NCI-H1417 treated with DMSO at 0.1 percent for 48 hours (cell line): ENCODE data around the gene TIMM17A.

Experiments
- DNase-seq: peaks from one replicate; lab custom pipeline; 2025; lab: John Stamatoyannopoulos, UW

The TIMM17A gene

DNA sequence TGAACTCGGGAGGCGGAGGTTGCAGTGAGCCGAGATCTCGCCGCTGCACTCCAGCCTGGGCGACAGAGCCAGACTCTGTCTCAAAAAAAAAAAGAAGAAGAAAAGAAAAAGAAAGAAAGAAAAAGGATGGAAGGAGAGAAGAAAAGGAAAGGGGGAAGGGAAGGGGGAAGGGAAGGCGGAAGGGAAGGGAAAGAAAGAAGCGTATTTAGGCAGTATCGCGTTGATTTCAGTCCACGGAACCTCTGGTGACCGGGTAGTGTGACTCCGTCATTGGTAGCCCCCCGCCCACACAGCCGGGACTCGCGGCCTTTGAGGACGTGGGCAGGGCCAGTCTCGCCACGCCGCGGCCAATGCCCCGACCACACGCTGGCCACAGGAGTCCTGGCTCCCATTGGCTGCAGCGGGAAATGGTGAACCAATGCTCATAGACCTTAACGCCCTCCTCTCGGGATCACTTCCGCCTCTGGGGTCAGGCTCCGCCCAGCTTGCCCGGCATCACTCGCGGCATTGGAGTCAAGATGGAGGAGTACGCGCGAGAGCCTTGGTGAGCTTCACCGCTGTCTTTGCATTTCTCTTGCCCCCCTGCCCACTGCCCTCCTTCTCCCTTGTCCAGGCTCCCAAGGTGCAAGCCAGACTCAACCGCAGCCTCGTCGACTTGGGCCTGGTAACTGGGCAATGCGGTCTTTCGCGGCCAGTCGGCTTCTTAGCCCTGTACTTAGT, at the start of gene TIMM17A:
Gene TIMM17A (plus strand): TSS at position 495 of the 720 bp plus-strand sequence. CDS start 24 bp downstream, at position 519.
- peak; percentile 81 for DNase-seq

DNA sequence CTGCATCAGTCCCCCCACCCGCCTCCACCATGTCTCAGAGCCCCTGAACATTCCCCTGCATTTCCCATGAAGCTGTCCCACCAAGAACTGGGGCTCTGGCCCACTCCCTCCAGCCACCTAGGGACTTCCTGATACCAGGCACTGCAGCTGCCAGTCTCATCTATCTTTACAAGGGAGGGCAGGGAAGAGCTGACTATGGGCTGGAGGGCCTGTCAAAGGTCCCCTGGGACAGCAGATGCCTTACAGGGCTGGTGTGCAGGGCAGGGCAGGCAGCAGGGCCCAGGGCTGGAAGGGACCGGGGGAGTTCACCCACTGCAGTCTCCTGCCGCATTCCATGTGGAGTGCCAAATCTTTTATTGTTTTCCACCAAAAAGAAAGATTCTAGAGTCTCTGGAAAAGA, 49.0 kb upstream of the TIMM17A start:
- DNase-seq: no peak

DNA sequence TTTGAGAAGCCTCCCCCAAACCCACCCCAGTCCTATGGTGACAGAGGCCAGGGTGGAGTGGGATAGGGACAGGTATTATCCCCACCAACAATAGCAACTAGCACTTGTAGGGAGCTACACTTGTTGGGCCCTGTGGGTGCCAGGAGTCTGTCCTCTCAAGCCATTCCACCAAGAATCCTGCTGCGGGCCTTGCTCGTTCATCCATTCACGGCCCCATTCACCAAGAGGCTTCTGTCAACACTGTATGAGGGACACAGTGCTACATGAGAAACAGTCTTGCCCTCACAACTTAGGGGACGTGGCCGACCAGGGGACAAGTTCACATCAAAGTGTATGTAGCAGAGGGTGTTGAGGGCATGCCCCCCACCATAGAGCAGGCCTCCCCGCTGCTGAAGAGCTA, 47.7 kb upstream of the TIMM17A start:
- no peak for DNase-seq

DNA sequence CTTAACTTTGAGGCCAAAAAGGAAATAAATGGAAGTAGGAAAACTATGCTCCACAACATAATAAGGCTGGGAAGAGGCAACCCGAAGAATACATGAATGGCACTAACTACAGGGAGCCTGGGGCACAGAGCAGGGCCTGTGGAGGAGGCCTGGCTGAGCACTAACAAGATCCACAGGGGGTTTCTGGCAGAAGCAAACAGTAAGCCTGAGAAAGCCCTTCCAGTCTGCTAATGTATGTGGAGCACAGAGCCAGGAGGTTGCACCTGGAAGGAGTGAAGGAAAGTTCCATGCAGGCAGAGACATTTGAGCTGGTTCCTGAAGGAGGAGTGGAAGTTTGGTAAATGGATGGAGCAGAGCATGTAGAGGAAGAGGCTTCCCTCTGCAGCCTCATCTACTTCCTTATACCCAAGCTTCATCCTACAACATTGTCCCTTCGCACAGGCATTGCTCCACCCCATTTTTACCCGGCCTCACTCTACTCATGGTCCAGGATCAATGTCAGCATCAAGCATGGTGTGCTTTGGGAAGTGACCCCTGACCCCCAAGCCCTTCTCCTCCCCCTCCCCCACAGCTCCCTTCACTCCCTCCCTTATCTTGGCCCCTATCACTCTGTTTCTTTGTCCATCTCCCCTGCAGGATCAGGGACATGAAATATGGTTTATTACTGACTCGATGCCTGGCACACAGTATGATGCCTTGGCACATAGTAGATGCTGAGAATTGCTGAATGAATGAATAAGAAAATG, 43.3 kb upstream of the TIMM17A start:
- DNase-seq: no peak

DNA sequence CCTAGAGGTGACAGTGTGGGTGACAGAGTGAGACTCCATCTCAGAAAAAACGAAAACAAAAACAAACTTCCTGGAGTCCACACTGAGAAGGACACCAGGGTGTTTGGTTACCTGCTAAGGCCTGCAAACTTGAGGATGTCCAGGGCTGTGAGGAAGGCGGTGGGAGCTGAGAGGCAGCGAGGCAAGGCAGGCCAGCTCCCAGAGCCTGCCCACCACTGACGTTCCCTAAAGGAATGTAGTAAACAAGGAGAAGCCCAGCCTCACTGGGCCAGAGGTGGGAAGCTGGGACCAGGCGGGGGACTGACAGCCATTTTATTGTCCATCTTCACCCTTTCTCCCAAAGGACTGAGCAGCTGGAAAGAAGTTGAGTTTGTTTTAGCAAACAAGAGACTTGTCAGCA, 42.5 kb upstream of the TIMM17A start:
- no peak for DNase-seq

DNA sequence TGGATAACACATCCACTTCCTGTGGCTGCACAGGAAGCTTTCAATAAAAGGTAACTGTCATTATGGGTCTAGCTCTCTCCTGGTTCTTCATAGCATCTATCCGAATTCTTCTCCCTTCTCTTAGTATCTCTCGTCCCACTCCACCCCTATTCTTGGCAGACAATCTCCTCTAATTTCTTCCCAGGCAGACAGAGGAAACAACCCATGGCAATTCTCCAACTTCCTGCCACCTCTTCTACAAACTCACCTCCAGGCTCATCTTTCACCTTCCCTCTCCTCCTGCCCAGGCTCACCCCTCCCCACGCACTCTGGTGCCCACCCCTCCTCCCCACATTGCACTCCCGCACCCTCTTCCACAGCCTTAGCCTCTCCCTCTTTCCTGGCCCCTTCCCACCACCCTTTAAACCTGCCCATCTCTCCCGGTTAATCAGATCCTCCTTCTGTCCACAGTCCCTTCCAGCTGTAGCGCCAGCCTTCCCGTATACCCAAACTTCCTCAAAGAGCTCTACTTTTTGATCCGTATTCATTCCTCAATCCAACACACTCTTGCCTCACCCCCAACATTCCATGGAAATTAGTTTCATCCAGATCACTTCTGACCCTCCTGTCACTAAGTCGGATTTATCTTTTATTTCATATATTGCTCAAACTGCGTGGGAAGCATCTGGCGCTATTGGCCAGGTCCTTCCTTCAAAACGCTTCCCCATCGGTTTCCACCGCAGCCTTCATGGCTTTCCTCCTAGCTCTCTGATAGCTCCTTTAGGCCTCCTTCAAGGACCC, 40.7 kb upstream of the TIMM17A start:
- DNase-seq: no peak

DNA sequence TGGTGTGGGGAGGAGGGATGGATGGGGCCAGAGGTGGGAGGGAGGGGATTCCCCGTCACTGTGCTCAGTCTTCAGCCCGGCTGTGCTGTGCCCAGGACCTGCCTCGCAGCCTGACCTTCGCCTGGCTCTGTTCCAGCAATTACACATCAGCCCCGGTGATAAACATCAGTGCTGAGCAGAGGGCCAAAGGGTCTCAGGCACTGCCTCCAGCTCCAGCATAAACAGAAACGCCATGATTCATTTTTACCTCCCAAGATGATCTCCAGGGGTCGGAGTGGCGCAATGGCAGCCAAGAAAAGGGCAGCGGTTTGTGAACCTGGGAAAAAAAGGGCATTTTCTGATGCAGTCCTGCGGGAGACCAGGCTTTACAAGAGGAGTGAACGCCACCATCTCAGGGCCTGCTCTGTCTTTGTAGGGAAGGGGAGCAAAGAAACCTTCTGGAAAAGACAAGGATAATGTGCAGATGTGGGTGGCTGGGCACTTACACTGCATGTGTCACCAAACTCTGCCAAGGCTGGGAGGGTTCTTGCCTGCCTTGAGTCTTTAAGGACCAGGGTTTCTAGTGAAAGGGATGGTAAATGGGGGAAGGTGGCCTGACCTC, 38.6 kb upstream of the TIMM17A start:
- DNase-seq: no peak

DNA sequence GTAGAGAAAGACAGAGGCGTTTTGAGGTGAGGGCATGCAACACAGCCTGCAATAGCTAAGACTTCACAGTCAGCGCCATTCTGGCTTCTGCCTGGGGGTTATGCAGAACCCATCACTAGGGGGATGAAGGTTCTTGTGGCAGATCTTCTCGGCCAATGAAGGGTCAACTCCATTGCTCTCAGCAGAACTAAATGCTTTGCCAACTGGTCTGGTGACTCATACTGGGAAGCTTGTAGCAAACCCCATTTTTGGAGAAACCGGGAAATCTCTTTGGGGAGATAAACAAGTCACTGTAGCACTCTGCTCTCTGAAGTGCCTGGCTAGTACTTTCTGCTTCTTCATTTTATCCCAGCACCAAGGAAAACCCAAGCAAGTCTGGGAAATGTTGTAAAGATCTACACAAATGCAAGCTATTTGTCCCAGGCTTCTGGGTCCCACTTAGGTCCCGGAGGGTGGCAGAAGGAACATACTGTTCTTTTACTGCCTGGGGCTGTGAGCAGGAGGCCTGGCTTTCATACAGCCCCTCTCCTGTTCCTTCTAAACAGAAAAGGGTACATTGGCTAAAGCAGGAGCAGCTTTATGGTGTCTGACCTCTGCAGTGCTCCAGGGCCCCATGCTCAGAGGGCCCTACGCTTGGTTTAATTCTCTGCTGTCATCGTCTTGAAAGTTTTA, 37.8 kb upstream of the TIMM17A start:
- DNase-seq: no peak

DNA sequence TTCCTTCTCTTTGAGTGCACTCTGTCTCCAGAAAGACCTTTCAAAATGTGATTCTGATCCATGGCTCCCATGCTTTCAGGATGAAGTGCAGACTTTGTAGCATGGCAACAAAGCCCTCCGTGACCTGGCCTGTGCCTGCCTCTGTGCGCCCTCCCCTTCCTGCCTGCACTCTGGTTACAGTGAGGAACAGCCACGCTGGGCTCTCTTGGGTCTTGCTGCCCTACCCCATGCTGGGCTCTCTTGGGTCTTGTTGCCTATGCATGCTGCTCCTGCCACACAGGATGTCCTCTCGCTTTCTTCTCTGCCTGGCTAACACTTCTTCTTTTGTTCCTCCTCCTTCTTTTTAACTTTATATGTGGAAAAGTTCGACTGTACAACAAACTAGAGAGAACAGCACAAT, 37.0 kb upstream of the TIMM17A start:
- no peak for DNase-seq

DNA sequence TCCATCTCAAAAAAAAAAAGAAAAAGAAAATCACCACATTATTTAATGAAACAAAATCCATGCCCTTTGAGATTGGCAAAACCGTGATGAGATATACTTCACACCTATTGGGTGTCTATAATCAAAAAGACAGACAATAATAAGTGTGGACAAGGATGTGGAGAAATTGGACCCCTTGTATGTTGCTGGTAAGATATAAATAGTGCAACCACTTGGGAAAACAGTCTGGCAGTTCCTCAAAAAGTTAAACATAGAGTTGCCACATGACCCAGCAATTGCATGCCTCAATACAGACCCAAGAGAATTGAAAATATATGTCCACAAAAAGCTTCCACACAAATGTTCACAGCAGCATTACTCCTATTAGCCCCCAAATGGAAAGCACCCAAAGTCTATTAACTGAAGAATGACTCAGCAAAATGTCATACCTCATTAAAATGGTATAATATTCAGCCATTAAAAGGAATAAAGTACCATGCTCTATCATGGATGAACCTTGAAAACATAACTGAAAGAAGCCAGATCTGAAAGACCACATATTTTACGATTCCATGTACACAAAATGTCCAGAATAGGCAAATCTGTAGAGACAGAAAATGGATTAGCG, 33.2 kb upstream of the TIMM17A start:
- no peak for DNase-seq

DNA sequence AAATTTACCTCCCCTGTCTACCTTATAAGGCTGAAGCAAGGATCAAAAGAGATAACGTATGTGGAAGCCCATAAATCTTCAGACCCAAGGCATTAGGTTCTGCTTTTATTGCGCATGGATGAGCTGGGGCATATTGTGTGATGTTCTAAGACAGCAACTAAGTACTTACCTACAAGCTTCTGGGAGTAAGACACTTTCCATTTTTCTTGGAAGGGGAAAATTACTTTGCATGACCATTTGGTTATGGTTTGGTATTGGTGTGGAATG, 30.1 kb upstream of the TIMM17A start:
- DNase-seq: no peak

DNA sequence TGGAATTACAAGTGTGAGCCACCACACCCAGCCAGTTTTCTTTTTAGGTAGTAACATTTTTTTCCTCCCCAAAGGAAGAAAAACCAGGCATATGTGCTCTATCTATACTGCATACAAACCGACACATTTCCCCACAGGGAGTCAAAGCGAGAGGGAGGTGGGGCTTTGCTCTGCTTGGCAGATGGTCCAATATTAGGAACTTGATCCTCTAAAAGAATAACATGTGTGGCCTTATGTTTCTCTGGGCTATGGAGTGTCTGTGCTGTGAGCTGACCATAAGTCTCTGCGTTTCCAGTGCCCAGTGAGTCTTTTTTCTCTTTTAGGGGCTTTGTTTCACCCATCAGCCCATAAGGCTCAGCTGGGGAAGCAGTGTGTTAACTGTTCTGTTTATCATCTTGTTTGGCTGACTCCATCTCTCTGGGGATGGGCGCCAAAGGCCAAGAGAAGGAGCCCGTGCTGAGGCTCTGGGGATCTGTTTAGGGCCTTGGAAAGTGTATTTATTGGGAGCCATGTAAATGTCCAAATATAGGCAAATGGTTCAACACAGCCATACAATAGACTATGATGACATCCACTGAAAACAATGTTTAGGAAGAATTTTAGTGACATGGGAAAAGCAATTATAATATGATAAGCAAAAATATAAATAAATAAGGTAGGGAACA, 29.2 kb upstream of the TIMM17A start:
- no peak for DNase-seq

DNA sequence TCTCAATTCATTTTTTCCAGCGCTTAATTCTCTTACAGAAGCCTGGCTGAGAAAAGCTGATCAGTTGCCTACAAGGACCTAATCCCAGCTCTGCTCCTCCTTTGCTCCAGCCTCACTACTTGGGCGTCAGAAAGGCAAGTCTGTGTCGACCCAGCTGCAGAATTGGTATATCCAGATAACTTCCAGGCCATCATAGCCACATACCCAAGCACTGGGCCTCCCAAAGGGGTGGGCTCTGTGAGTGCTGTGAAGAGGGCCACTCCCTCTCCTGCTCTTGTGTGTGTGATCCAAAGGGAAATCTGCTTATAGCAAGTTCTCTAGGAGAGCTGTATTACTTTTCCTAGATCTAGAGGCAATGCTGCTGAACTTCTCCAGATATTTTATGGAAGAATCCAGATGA, 27.0 kb upstream of the TIMM17A start:
- DNase-seq: no peak

DNA sequence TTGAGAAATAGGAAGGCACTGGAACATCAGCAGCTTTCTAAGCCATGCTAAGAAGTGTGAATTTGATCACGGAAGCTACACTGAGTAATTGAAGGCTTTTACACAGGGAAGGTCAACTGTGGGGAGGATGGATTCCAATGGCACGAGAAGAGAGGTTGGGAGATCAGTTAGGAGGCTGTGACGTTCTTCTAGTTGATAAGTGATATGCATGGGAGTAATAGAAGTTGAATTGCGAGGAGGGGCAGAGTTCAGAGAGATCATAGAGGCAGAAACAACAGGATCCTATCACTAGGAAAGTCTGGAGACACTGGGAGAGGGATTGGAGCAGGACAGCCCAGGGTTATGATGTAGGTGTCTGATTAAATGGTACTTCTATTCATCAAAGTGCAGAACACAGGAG, 25.2 kb upstream of the TIMM17A start:
- DNase-seq: no peak

DNA sequence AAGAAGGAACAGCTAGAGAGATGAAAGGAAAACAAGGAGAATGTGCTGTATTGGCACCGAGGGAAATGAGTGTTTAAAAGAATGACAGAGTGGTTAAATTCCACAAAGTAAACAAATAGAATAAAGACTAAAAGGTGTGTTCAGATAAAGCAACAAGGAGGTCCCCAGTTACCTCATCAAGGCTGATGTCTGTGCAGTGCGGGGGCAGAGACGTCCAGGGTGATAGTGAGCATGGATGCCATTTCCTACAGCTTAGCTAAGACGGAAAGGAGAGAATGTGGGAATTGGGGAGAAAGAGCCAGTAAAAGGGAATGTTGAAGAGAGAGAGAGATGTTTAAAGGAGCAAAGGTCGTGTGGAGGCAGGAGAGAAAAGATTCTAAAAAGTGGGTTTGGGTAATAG, 24.5 kb upstream of the TIMM17A start:
- DNase-seq: no peak

DNA sequence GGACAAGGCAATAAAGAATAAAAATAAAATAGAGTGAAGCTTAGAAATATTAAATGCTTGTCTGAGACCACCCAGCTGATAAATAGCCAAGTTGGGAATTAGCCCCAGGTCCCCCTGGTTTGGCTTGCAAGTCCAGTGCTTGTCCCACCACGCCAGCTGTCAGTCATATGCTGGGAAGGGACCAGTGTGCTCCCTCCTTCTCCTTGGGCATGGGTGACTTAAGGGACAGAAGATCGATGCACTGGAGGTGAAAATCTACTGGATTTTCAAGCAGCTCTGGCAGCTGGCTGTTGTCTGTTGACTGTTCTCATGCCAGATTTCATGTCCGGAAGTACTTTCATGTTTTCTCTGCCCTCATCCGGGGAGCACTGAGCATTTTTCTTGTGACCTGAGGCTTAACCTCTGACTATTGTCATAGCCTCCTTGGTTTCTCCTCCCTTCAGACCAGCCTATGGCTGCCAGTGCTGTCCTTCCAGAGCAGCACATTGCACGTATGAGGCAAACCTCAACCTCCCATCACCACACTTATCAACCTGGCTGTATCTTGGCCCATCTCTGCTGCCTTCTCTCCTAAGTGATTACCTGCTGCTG, 21.4 kb upstream of the TIMM17A start:
- no peak for DNase-seq

DNA sequence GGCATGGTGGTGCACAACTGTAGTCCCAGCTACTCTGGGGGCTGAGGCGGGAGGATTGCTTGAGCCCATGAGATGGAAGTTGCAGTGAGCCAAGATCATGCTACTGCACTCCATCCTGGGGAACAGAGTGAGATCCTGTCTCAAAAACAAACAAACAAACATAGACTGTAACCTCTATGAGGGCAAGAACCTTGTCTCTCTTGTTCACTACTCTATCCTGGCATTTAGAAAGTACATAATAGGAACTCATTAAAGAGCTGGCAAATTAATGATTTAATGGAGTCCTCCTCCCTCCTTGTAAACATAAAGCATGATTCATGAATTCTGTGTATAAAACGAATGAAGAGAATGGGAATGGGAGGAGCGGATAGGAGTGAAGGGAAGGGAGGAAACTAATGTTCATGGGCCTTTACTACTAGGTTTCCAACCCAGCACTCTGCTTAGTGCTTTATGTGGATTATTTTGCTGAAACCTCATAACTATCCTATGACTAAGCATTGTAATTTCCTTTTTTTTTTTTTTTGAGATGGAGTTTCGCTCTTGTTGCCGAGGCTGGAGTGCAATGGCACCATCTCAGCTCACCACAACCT, 17.6 kb upstream of the TIMM17A start:
- DNase-seq: no peak

DNA sequence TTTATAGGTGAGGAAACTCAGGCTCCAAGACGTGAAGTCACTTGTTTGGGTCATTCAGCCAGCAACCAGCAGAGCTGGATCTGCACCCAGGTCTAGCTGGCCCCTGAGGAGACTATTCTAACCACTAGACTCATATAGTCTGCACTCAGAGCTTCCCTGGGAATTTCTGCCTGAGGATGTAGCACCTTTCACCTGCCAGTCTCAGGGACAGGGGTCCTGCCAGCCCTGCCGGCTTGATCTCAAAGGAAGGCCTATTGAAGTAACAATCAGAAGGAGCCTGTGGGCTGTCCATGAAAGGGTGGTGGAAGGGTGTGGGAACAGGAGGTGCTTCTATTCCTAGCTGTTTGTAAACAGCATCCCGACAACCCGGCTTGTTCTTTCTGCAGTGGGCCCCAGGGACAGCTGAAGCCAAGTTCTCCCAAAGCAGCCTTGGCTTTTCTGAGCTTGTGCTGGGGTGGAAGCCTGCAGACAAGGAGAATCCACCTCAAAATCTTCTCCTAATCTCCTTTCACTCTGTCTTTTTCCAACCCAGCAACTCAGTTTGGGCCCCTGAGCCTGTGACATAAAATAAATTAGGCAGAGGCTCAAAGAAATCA, 16.8 kb upstream of the TIMM17A start:
- DNase-seq: no peak

DNA sequence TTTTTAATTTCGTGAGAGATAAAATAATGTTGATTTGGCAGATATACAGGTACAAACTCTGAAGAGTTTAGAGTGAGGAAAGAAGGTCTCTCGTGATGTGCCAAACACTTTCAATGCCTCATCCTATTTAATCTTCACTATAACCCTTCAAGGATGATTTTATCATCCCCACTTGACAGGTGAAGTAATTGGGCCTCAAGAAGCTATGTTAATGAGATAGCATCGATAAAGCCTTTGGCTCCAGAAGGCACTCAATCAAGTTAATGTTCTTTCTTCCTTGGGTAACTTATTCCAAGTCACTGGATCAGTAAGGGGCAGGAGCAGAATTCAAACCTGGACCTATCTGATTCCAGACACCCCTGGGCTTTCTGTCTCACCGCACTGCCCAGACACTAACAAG, 16.2 kb upstream of the TIMM17A start:
- no peak for DNase-seq

DNA sequence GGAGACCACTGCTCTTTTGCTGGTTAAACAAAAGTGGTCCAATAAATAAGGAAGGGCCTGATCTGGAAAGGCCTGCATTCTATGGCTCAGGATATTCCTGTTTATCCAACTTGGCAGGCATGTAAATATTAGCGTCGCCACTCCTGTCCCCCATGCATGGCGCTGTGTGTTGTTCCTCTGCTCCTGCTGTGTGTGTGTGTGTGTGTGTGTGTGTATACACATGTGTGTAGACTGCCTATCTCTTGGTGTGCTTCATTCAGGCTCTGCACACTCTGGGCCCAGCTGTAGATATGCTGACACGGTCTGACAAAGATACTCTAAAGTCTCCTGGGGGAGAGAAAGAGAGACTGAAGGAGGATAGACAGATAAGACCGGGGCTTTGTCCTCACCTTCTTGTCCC, 15.7 kb upstream of the TIMM17A start:
- DNase-seq: no peak
